ENCODE data around the gene TMEM8B.

- no peak for TF ChIP-seq CTCF (IDR thresholded peaks at IDR 0.05; ENCODE audit: low read depth, low read length, poor library complexity, severe bottlenecking)
- no peak for TF ChIP-seq EZH2phosphoT487 (IDR thresholded peaks at IDR 0.05; ENCODE audit: borderline replicate concordance, low read length)
These were observed 77.1 kb downstream of the TMEM8B start, which contains the start of gene HRCT1 for GRCh38 chr9:35905912-35906679.

Measured in DOHH2 (cell line).